OCI-LY7 (cell line): Measurements from ENCODE around the gene PTGDS.

ENCODE experiments used
- EZH2phosphoT487 ChIP-seq: fragments of 200-600 bp; sonication (generic); IDR thresholded peaks from 2 replicates; pipeline ENCODE4 v1.6.1; 2018; ENCODE audit warnings: low read depth, borderline replicate concordance, mild to moderate bottlenecking, mixed run types, antibody characterized with exemption, low read length, moderate library complexity, mixed read lengths
- TF ChIP-seq, protein P1 (sequence below): fragments of 200-600 bp; sonication (generic); conservative IDR thresholded peaks from 2 replicates; pipeline ENCODE4 v1.5.1; 2014; ENCODE audit warnings: mild to moderate bottlenecking, antibody characterized with exemption, low read length, moderate library complexity, mixed read lengths

DNA sequence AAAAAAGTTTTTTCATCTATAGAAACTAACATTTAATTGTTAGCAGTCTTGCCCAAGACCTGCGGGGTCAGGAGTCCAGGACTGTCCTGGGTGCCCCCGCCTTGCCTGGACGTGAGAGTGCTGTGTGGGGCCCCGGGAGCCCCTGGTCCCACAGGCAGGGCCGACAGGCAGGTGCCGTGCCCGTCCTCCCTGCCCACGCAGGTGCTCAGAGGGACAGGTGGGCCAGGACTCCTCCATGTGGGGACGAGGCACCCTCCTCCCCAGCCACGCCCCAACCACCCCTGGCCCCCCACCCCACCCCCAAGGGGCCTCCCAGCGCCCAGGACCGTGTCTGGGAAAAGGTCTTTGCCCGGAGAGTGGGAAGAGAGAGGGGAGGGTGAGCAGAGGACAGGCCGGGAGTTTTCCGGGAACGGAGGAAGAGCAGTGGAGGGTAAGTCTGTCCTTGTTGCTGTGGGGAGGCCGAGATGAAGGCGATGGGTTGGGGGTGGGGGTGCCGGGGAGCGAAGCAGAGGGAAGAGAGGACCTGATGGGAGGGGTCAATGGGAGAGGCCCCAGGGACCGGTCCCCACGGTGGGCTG lies 28.0 kb upstream of the PTGDS start:
- TF ChIP-seq, protein P1, sequence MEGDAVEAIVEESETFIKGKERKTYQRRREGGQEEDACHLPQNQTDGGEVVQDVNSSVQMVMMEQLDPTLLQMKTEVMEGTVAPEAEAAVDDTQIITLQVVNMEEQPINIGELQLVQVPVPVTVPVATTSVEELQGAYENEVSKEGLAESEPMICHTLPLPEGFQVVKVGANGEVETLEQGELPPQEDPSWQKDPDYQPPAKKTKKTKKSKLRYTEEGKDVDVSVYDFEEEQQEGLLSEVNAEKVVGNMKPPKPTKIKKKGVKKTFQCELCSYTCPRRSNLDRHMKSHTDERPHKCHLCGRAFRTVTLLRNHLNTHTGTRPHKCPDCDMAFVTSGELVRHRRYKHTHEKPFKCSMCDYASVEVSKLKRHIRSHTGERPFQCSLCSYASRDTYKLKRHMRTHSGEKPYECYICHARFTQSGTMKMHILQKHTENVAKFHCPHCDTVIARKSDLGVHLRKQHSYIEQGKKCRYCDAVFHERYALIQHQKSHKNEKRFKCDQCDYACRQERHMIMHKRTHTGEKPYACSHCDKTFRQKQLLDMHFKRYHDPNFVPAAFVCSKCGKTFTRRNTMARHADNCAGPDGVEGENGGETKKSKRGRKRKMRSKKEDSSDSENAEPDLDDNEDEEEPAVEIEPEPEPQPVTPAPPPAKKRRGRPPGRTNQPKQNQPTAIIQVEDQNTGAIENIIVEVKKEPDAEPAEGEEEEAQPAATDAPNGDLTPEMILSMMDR = no peak
- no peak for TF ChIP-seq EZH2phosphoT487
